Spleen (tissue), 11 donors: ENCODE data around the gene ADORA1. TPM values are rescaled to one million over a fixed set of nuclear protein-coding genes. Genes with fewer than 3 reads are reported as not detected.

ENCODE experiments used
- DNase-seq: peaks from one replicate; pipeline ENCODE4 v3.0.0-alpha.2; 2020
- H3K27ac ChIP-seq, 8 donors: fragments of 200-600 bp; sonication (generic) in 7 of 8; 1 replicate in 4 of 8; 2 replicates in 4 of 8; pipeline versions ENCODE4 v1.5.0 to v1.8.0; 2016 to 2021; ENCODE audit warnings: inconsistent platforms in 4 of 8, mild to moderate bottlenecking in 4 of 8, moderate library complexity in 1 of 8
- H3K27me3 ChIP-seq, 7 donors: fragments of 200-600 bp; sonication (generic) in 6 of 7; replicated peaks in 1 of 7; 1 replicate in 4 of 7; 2 replicates in 3 of 7; pipeline versions ENCODE4 v1.5.0 to v1.8.0; 2016 to 2021; ENCODE audit warnings: inconsistent platforms in 3 of 7, mild to moderate bottlenecking in 1 of 7
- H3K36me3 ChIP-seq, 6 donors: fragments of 200-600 bp; sonication (generic) in 5 of 6; 1 replicate in 4 of 6; 2 replicates in 2 of 6; pipeline versions ENCODE4 v1.5.0 to v1.8.0; 2016 to 2021; ENCODE audit warnings: inconsistent platforms in 2 of 6
- H3K4me1 ChIP-seq, 6 donors: fragments of 200-600 bp; sonication (generic) in 5 of 6; 1 replicate in 3 of 6; 2 replicates in 3 of 6; pipeline versions ENCODE4 v1.5.0 to v1.8.0; 2016 to 2021; ENCODE audit warnings: inconsistent platforms in 3 of 6
- H3K4me3 ChIP-seq, 8 donors: fragments of 200-600 bp; sonication (generic) in 7 of 8; 1 replicate in 4 of 8; 2 replicates in 4 of 8; pipeline versions ENCODE4 v1.5.0 to v1.8.0; 2016 to 2021; ENCODE audit warnings: inconsistent platforms in 4 of 8, mild to moderate bottlenecking in 4 of 8, moderate library complexity in 2 of 8
- H3K9me3 ChIP-seq, 8 donors: fragments of 200-600 bp; sonication (generic) in 7 of 8; 1 replicate in 4 of 8; 2 replicates in 4 of 8; pipeline versions ENCODE4 v1.5.0 to v1.8.0; 2016 to 2021; ENCODE audit warnings: inconsistent platforms in 4 of 8
- POLR2A ChIP-seq, 3 donors: fragments of 450-650 bp; IDR thresholded peaks; one replicate each; pipeline ENCODE4 v1.5.1; 2017; ENCODE audit warnings: antibody characterized with exemption in 3 of 3, mild to moderate bottlenecking in 1 of 3
- POLR2AphosphoS5 ChIP-seq, 3 donors: sonication (generic); formaldehyde crosslinking; IDR thresholded peaks; one replicate each; pipeline ENCODE4 v1.5.1; 2017; ENCODE audit warnings: antibody characterized with exemption in 3 of 3
- WGBS, 5 donors: extraction: QIAGEN DNeasy Blood & Tissue Kit in 3 of 5; methylation state at CpG; one replicate each; pipeline versions ENCODE4 v1.1.5 to v1.1.7; 2013 to 2018; 5-methylcytosine and 5-hydroxymethylcytosine counted together
- intact Hi-C: fragments of 100-400 bp; cut with DNase I; formaldehyde crosslinking; loops from one replicate; pipeline ENCODE4 v1.15.0; 2023; ENCODE audit warnings: low total_unique reads
- polyA plus RNA-seq, 3 donors: library from polyadenylated mRNA; stranded (reverse); fragments of 200-250 nt; gene quantifications; one replicate each; pipeline ENCODE4 v1.2.1, GENCODE V29; 2013
- total RNA-seq, 7 donors: library from RNA; depleted of rRNA in 3 of 7; stranded (reverse); fragments of >200 nt in 3 of 7; fragmentation: NEBNext Ultra II Directional in 4 of 7; extraction: Animal tissue kit (Norgen Biotek cat#: 25700) in 4 of 7; gene quantifications; one replicate each; pipeline versions ENCODE4 v1.1.0 to v1.2.1, GENCODE V29; 2016 to 2021
- TF ChIP-seq, protein P1 (sequence below), 11 experiments: fragments of 200-600 bp in 7 of 11; fragments of 450-650 bp in 4 of 11; sonication (generic) in 4 of 11; IDR thresholded peaks in 8 of 11; conservative IDR thresholded peaks in 3 of 11; 1 replicate in 7 of 11; 2 replicates in 4 of 11; pipeline versions ENCODE4 v1.4.0 to v1.8.0; 2016 to 2021; ENCODE audit warnings: antibody characterized with exemption in 11 of 11, inconsistent platforms in 4 of 11, mild to moderate bottlenecking in 1 of 11
- donor health status: healthy with polysubstance abuse.
- donor health status: DM: no; HTN: no; CAD: no; lungs with moderate emphysema.
- donor health status: DM: no; HTN: no; CAD: no.
- donor health status: Bipolar disorder and iron deficiency.
- donor health status: healthy.
- donor health status: DM: no; HTN: no; CAD: no.
- donor health status: DM: yes; HTN: yes; CAD: no.

ADORA1 gene
- total and polyA plus RNA-seq, 10 donors: 0.37 to 13.5 (median 5.3) TPM

- TF ChIP-seq, protein P1, sequence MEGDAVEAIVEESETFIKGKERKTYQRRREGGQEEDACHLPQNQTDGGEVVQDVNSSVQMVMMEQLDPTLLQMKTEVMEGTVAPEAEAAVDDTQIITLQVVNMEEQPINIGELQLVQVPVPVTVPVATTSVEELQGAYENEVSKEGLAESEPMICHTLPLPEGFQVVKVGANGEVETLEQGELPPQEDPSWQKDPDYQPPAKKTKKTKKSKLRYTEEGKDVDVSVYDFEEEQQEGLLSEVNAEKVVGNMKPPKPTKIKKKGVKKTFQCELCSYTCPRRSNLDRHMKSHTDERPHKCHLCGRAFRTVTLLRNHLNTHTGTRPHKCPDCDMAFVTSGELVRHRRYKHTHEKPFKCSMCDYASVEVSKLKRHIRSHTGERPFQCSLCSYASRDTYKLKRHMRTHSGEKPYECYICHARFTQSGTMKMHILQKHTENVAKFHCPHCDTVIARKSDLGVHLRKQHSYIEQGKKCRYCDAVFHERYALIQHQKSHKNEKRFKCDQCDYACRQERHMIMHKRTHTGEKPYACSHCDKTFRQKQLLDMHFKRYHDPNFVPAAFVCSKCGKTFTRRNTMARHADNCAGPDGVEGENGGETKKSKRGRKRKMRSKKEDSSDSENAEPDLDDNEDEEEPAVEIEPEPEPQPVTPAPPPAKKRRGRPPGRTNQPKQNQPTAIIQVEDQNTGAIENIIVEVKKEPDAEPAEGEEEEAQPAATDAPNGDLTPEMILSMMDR (IDR thresholded peaks at IDR 0.05 in 8 of 11, conservative IDR thresholded peaks at IDR 0.05 in 3 of 11): no peak
- no peak for TF ChIP-seq POLR2A (IDR thresholded peaks at IDR 0.05)
- no peak for TF ChIP-seq POLR2AphosphoS5 (IDR thresholded peaks at IDR 0.05)
- H3K4me1 ChIP-seq: peaks cover 0 to 4% (median 0%) of the 10 kb centered on the region in 6 donors
- H3K27ac ChIP-seq: no peak overlapping the region
- no peaks in the 10 kb centered on the region for H3K36me3 ChIP-seq
- peaks cover 0 to 32% (median 26%) of the 10 kb centered on the region in 8 donors for H3K9me3 ChIP-seq
- WGBS, 5 donors: 84 to 94% (median 90%) methylated on average over 1 of the region's 1 CpG
- H3K27me3 ChIP-seq: peaks cover 0 to 32% (median 0%) of the 10 kb centered on the region in 7 donors
- H3K4me3 ChIP-seq: no peak overlapping the region
- no peak for DNase-seq
- intact Hi-C loops: no loop called here
Measured at GRCh38 chr1:203095061-203095690, 32.4 kb upstream of the ADORA1 start.

- no peak for DNase-seq
- Histone ChIP-seq H3K36me3 (no peaks in the 10 kb centered on the region), H3K27ac (no peak overlapping the region), H3K27me3 (peaks cover 0 to 29% (median 0%) of the 10 kb centered on the region in 7 donors), H3K4me3 (no peak overlapping the region), H3K4me1 (peaks cover 0 to 4% (median 0%) of the 10 kb centered on the region in 6 donors), H3K9me3 (peaks cover 0 to 32% (median 26%) of the 10 kb centered on the region in 8 donors)
- intact Hi-C loops: no loop called here
- no peak for TF ChIP-seq POLR2A (IDR thresholded peaks at IDR 0.05)
- TF ChIP-seq, protein P1 (IDR thresholded peaks at IDR 0.05 in 8 of 11, conservative IDR thresholded peaks at IDR 0.05 in 3 of 11): no peak
- no peak for TF ChIP-seq POLR2AphosphoS5 (IDR thresholded peaks at IDR 0.05)
Measured at GRCh38 chr1:203096566-203096965, 31.0 kb upstream of the ADORA1 start.

GRCh38 chr1:203097001-203097400, 30.5 kb upstream of the ADORA1 start:
- 68 to 100% (median 80%) methylated on average over 1 of the region's 1 CpG for WGBS, 5 donors
- no peak for DNase-seq
- no peak for TF ChIP-seq POLR2A (IDR thresholded peaks at IDR 0.05)
- TF ChIP-seq POLR2AphosphoS5 (IDR thresholded peaks at IDR 0.05): no peak
- TF ChIP-seq, protein P1 (IDR thresholded peaks at IDR 0.05 in 8 of 11, conservative IDR thresholded peaks at IDR 0.05 in 3 of 11): no peak
- peaks cover 0 to 32% (median 26%) of the 10 kb centered on the region in 8 donors for H3K9me3 ChIP-seq
- intact Hi-C loops: no loop called here
- H3K4me1 ChIP-seq: peaks cover 0 to 4% (median 1%) of the 10 kb centered on the region in 6 donors
- no peaks in the 10 kb centered on the region for H3K36me3 ChIP-seq
- H3K27me3 ChIP-seq: peaks cover 0 to 27% (median 0%) of the 10 kb centered on the region in 7 donors
- no peak overlapping the region for H3K27ac ChIP-seq
- H3K4me3 ChIP-seq: no peak overlapping the region

- H3K27ac ChIP-seq: no peak overlapping the region
- peaks cover 0 to 9% (median 3%) of the 10 kb centered on the region in 6 donors for H3K4me1 ChIP-seq
- 79 to 98% (median 88%) methylated on average over 1 of the region's 1 CpG for WGBS, 5 donors
- H3K4me3 ChIP-seq: no peak overlapping the region
- no peak for DNase-seq
- TF ChIP-seq POLR2A (IDR thresholded peaks at IDR 0.05) (no peak), POLR2AphosphoS5 (IDR thresholded peaks at IDR 0.05) (no peak)
- TF ChIP-seq, protein P1 (IDR thresholded peaks at IDR 0.05 in 8 of 11, conservative IDR thresholded peaks at IDR 0.05 in 3 of 11): no peak
- H3K36me3 ChIP-seq: no peaks in the 10 kb centered on the region
- peaks cover 0 to 17% (median 0%) of the 10 kb centered on the region in 7 donors for H3K27me3 ChIP-seq
- intact Hi-C loops: no loop called here
- H3K9me3 ChIP-seq: peaks cover 0 to 32% (median 26%) of the 10 kb centered on the region in 8 donors
Measured at GRCh38 chr1:203098445-203098844, 29.1 kb upstream of the ADORA1 start.
